EH (cell line): ENCODE results near the gene PLK1.
"Not testable (repeated sequence)": the region's sequence is repeated elsewhere in the genome, so short reads cannot be mapped to it uniquely, and the experiment has no call there.

ENCODE experiments used
- DNase-seq: peaks from one replicate; pipeline ENCODE4 v3.0.0-alpha.2; 2015; ENCODE audit warnings: low read depth

The PLK1 gene

DNA sequence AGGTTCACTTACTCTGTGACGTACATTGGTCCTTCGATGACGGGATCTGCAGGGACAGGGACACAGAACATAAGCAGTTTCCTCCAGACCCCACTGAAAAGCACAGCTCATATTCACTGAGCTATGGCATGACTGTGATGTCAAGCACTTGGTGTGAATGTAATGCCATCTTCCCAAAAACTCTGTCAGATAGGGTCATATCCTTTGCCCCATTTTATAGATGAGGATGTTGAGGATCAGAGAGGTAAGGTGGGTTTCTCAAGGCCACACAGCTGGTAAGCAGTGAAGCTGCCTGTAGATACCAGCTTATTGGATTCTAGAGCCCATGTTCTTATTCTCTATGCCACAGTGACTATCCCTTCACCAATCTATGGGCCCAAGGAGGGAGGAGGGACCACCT is 31.8 kb downstream of the PLK1 start:
- DNase-seq, result no peak

DNA sequence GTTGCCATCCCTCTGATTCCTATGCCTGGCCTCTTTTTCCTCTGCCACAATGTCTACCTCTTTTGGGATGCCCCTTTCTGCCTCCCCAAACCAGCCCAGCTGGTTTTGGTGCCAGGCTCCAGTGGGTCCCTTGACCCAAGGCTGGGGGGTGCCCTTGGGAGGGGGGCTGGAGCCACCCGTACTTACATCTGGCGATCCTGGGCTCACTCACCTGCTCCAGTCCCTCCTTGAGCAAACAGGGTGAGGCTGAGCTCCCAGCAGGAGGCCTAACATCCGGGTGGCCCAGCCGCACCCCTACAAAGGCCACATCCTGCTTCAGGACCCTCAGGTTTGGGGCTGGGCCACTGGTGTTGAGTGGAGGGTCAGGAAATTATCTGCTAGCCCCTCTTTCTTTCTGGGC is 33.1 kb downstream of the PLK1 start:
- no peak for DNase-seq

DNA sequence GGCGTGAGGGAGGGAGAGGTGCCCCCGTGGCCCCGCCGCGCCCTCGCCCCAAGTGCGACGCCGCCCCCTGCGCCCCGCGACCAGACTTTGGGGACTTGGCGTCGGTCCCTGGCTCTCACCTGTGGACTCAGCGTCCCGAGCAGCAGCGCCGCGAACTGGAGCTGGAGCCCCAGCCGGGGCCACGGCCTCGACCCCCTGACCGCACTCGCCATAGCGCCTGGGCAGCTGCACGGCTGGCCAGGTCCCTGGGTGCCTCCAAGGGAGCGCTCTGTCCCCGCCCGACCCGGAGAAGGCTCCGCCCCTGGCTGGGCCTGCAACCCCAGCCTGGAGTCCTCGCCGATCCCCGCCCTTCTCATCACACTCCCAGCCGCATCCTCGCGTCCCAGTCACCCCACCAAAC is 34.3 kb downstream of the PLK1 start, which contains the start of gene ERN2:
ERN2 (minus strand) TSS at position 247 of the 400 bp plus-strand sequence; CDS start at position 212, 35 bp downstream.
- no peak for DNase-seq

- DNase-seq, result no peak
Observed at GRCh38 chr16:23716484-23716883, 37.8 kb downstream of the PLK1 start.

DNA sequence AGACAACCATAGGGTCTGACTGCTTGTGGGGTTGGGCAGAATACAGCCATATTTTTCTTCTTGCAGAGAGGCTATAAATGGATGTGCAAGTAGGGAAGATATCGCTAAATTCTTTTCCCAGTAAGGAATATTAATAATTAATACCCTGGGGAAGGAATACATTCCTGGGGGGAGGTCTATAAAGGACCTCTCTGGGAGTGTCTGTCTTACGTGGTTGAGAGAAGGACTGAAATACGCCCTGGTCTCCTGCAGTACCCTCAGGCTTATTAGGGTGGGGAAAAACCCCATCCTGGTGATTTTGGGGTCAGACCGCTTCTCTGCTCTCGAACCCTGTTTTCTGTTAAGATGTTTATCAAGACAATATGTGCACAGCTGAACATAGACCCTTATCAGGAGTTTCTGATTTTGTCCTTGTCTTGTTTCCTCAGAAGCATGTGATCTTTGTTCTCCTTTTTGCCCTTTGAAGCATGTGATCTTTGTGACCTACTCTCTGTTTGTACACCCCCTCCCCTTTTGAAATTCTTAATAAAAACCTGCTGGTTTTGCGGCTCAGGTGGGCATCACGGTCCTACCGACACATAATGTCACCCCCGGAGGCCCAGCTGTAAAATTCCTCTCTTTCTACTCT is 44.0 kb downstream of the PLK1 start:
- not testable (repeated sequence) for DNase-seq

- no peak for DNase-seq
Observed at GRCh38 chr16:23724096-23724784, 45.6 kb downstream of the PLK1 start.

- DNase-seq, result no peak
Observed at GRCh38 chr16:23724785-23725131, 46.1 kb downstream of the PLK1 start.

- no peak for DNase-seq
Observed at GRCh38 chr16:23726710-23727109, 48.0 kb downstream of the PLK1 start.

- no peak for DNase-seq
Observed at GRCh38 chr16:23728112-23728477, 49.4 kb downstream of the PLK1 start.

DNA sequence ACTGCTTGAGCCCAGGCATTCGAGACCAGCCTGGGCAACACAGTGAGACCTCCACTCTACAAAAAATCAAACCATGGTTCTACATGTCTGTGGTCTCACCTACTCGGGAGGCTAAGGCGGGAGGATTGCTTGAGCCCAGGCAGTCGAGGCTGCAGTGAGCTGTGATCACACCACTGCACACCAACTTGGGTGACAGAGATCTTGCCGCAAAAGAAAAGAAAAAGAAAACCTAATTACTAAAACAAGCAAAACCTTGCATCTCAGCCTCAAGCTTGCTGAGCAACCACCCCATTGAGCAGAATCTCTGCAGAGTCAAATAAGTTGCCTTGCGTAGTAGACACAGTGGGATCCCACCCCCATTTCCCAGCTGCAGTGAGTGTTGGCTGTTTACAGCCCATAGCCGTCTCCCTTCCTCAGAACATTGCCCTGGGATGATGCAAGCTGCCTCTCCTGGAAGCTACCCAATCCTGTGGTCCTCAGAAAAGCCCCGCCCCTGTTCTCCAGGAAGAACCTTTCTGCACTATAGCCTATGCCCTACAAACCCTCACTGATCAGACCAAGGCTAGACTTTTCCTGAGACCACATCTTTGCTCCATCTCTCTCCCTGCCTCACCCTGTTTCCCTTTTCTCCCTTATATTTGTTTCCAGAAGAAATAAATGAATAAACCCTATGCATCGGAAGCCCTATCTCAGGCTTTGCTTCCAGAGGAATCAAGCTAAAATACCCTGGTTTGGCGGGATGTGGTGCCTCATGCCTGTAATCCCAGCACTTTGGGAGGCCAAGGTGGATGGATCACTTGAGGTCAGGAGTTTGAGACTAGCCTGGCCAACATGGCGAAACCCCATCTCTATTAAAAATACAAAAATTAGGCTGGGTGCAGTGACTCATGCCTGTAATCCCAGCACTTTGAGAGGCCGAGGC is 51.1 kb downstream of the PLK1 start:
- DNase-seq, result peak; percentile 47

GRCh38 chr16:23734176-23734893 is 55.6 kb downstream of the PLK1 start:
- DNase-seq, result no peak

DNA sequence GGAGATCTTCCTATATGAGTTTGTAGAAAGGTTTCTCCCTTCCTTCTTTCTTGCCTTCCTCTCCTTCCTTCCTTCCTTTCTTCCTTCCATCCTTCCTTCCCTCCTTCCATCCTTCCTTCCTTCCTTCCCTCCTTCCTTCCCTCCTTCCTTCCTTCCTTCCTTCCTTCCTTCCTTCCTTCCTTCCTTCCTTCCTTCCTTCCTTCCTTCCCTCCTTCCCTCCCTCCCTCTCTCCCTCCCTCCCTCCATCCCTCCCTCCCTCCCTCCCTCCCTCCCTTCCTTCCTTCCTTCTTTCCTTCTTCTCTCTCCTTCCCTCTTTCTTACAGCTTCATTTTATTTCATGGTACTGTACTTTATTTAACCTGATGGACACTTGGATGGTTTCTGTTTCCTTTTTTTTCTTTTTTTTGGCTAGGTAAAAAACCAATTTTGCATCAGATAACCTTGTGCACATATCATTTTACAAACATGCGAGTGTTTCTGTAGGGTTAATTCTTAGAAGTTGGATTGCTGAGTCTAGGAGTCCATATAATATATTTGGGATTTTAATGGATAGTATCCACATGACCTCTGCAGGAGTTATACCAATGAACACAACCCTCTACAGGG is 58.8 kb downstream of the PLK1 start:
- DNase-seq, result not testable (repeated sequence)

GRCh38 chr16:23739516-23739915 is 60.8 kb downstream of the PLK1 start:
- no peak for DNase-seq
